T-cell (primary cell): ENCODE data around the gene GPX6. TPM values are rescaled to one million over a fixed set of nuclear protein-coding genes. Genes with fewer than 3 reads are reported as not detected.
"Not testable (repeated sequence)": the region's sequence is repeated elsewhere in the genome, so short reads cannot be mapped to it uniquely, and the experiment has no call there.

ENCODE experiments used
- ATAC-seq, 4 experiments: fragments of 200-7000 bp in 3 of 4; fragments of 150-1000 bp in 1 of 4; cut with Tn5 transposase; replicated peaks in 1 of 4; 1 replicate in 3 of 4; 2 replicates in 1 of 4; pipeline ENCODE4 v1.10.0; 2021; ENCODE audit warnings: moderate library complexity in 3 of 4, mild to moderate bottlenecking in 2 of 4, moderate number of reproducible peaks in 1 of 4
- CTCF ChIA-PET, 2 donors: fragments of 300-600 bp; sonication (Branson Sonifier 250); formaldehyde crosslinking; loops; one replicate each; lab custom pipeline; 2022; ENCODE audit warnings: antibody characterized with exemption in 2 of 2; lab: Charles Lee
- POLR2A ChIA-PET, 2 donors: fragments of 300-600 bp; sonication (Branson Sonifier 250); formaldehyde crosslinking; loops; one replicate each; lab custom pipeline; 2022; ENCODE audit warnings: antibody characterized with exemption in 2 of 2; lab: Charles Lee
- DNase-seq, 35 experiments: peaks; one replicate each; pipeline versions ENCODE4 v3.0.0 to v3.0.0-alpha.2; 2013 to 2023
- H3K27ac ChIP-seq: one replicate; pipeline ENCODE4 v1.5.1; 2013; ENCODE audit warnings: low read length
- H3K27me3 ChIP-seq, 2 experiments: replicated peaks in 1 of 2; 1 replicate in 1 of 2; 2 replicates in 1 of 2; pipeline versions ENCODE4 v1.6.1 to v1.7.0; 2013; ENCODE audit warnings: low read length in 1 of 2, mixed read lengths in 1 of 2; ENCODE audit not compliant: control insufficient read depth in 2 of 2, insufficient read depth in 2 of 2; ENCODE audit errors: extremely low read depth in 1 of 2
- H3K36me3 ChIP-seq, 2 donors: 1 replicate in 1 of 2; 2 replicates in 1 of 2; pipeline versions ENCODE4 v1.6.1 to v1.7.0; 2013; ENCODE audit warnings: low read length in 1 of 2; ENCODE audit not compliant: control insufficient read depth in 2 of 2, insufficient read depth in 1 of 2; ENCODE audit errors: extremely low read depth in 1 of 2
- H3K4me1 ChIP-seq, 2 experiments: 1 replicate in 1 of 2; 2 replicates in 1 of 2; pipeline versions ENCODE4 v1.6.1 to v1.7.0; 2013; ENCODE audit warnings: low read length in 2 of 2, mixed read lengths in 1 of 2; ENCODE audit not compliant: insufficient read depth in 2 of 2, control insufficient read depth in 1 of 2; ENCODE audit errors: extremely low read depth in 1 of 2
- H3K4me3 ChIP-seq, 2 donors: 1 replicate in 1 of 2; 2 replicates in 1 of 2; pipeline versions ENCODE4 v1.5.1 to v1.7.0; 2013; ENCODE audit warnings: mild to moderate bottlenecking in 2 of 2, low read length in 1 of 2, moderate library complexity in 1 of 2; ENCODE audit not compliant: control insufficient read depth in 1 of 2; ENCODE audit errors: extremely low read depth in 1 of 2
- H3K9me3 ChIP-seq: 2 replicates; pipeline ENCODE4 v1.7.0; 2013
- H3K27ac Mint-ChIP-seq, 2 donors: one replicate each; pipeline ENCODE4 v1.8.0; 2020 to 2021; ENCODE audit warnings: mild to moderate bottlenecking in 2 of 2, mixed read lengths in 2 of 2
- H3K27me3 Mint-ChIP-seq, 2 donors: one replicate each; pipeline ENCODE4 v1.8.0; 2021 to 2022; ENCODE audit warnings: mixed read lengths in 2 of 2
- H3K36me3 Mint-ChIP-seq: one replicate; pipeline ENCODE4 v1.8.0; 2021; ENCODE audit warnings: mixed read lengths
- H3K4me1 Mint-ChIP-seq, 3 donors: one replicate each; pipeline ENCODE4 v1.8.0; 2020 to 2022; ENCODE audit warnings: mixed read lengths in 3 of 3, mild to moderate bottlenecking in 1 of 3
- H3K4me3 Mint-ChIP-seq, 3 donors: one replicate each; pipeline ENCODE4 v1.8.0; 2020 to 2022; ENCODE audit warnings: mild to moderate bottlenecking in 3 of 3, mixed read lengths in 3 of 3, moderate library complexity in 3 of 3
- H3K9me3 Mint-ChIP-seq, 3 donors: one replicate each; pipeline ENCODE4 v1.8.0; 2020 to 2022; ENCODE audit warnings: mixed read lengths in 3 of 3
- WGBS: methylation state at CpG from one replicate; pipeline ENCODE4 v1.1.5; 2013; ENCODE audit warnings: missing lambda C conversion rate; ENCODE audit not compliant: insufficient coverage; 5-methylcytosine and 5-hydroxymethylcytosine counted together
- total RNA-seq, 35 experiments: library from RNA in 6 of 35; stranded (reverse) in 6 of 35; fragments of 120-200 nt in 1 of 35; gene quantifications; one replicate each; pipeline versions ENCODE4 v1.2.1 to v1.2.4 and lab custom pipeline; 2013 to 2026

GPX6 gene
- total RNA-seq, 5 donors from 2014 or later (not counting 1 experiment from before 2014, with no cell fraction given), result not detected

DNA sequence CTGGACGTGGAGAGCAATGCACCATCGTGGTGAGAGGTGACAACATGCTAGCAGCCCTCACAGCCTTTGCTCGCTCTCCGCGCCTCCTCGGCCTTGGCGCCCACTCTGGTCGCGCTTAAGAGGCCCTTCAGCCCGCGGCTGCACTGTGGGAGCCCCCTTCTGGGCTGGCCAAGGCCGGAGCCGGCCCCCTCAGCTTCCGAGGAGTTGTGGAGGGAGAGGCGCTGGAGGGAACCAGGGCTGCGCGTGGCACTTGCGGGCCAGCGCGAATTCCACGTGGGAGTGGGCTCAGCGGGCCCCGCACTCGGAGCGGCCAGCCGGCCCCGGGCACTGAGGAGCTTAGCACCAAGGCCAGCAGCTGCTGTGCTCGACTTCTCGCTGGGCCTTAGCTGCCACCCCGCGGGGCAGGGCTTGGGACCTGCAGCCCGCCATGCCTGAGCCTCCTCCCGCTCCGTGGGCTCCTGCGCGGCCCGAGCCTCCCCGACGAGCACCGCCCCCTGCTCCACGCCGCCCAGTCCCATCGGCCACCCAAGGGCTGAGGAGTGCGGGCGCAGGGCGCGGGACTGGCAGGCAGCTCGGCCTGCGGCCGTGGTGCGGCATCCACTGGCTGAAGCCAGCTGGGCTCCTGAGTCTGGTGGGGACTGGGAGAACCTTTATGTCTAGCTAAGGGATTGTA is 3.8 kb downstream of the GPX6 start:
- POLR2A ChIA-PET, result no interaction called here
- Mint-ChIP-seq H3K9me3 (no peaks in the 10 kb centered on the region), H3K27me3 (peaks cover 16 to 17% of the 10 kb centered on the region in 2 donors), H3K36me3 (no peaks in the 10 kb centered on the region), H3K4me3 (no peak overlapping the region), H3K27ac (no peak overlapping the region), H3K4me1 (peaks cover 11% of the 10 kb centered on the region in 3 donors)
- H3K27ac ChIP-seq, result no peak overlapping the region
- H3K36me3 ChIP-seq, result no peaks in the 10 kb centered on the region
- ATAC-seq (no peak), DNase-seq (no peak)
- H3K4me3 ChIP-seq, result no peak overlapping the region
- CTCF ChIA-PET, result no interaction called here
- H3K4me1 ChIP-seq, result peaks cover 6 to 9% of the 10 kb centered on the region in 2 experiments
- 94% methylated on average over 30 of the region's 51 CpGs for WGBS
- H3K9me3 ChIP-seq, result no peaks in the 10 kb centered on the region
- peaks cover 3 to 9% of the 10 kb centered on the region in 2 experiments for H3K27me3 ChIP-seq

DNA sequence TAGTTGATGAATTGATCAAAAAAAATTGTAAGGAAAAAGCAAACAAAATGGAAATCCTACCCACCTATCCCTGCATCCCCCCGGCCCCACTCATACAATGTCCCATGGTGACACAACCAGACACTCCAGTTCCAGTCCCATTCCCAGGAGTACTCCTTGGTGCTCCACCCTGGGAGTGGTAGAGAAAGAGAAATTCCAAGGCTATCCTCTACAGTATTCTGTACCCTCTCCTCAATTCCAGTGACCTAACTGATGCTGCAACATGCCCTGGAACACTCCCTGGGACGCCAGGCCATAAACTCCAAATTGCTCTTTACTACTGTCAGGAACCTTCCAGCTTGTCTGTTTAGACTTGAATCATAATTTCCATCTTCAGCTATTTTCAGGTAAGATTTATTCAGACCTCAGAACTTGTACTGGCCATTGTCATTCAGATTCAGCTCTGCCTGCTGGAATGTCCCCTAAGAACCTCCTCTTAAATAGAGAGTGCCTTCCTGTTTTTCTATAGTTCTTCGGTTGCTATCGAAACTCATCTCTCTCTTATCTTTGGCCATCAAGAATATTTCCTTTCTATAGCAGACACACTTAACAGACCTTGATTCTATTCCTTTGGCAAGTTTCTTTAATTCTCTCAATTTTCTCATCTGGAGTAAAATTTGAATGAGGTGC is 8.7 kb downstream of the GPX6 start:
- ChIA-PET POLR2A (interaction anchor here in 1 of 2 donors (0.6 kb wide), 1 partner anchor 1413 kb away, joined by 3 read pairs; no protein-coding TSS in a partner anchor), CTCF (no interaction called here)
- H3K9me3 Mint-ChIP-seq, result no peaks in the 10 kb centered on the region
- H3K27ac ChIP-seq, result no peak overlapping the region
- H3K4me1 Mint-ChIP-seq, result peaks cover 16 to 20% (median 18%) of the 10 kb centered on the region in 3 donors
- 36% methylated on average over 1 of the region's 4 CpGs for WGBS
- no peaks in the 10 kb centered on the region for H3K36me3 ChIP-seq
- ATAC-seq (peak; percentile 34 to 75 (median 56)), DNase-seq (peak in 1 of 35 experiments; percentile 21)
- H3K36me3 Mint-ChIP-seq, result no peaks in the 10 kb centered on the region
- no peak overlapping the region for H3K4me3 ChIP-seq
- H3K27me3 Mint-ChIP-seq, result peaks cover 5 to 13% of the 10 kb centered on the region in 2 donors
- peak overlapping the region; percentile 42 to 64 for H3K27ac Mint-ChIP-seq
- H3K27me3 ChIP-seq, result peaks cover 3 to 5% of the 10 kb centered on the region in 2 experiments
- H3K4me1 ChIP-seq, result peaks cover 8 to 16% of the 10 kb centered on the region in 2 experiments
- H3K4me3 Mint-ChIP-seq, result peak overlapping the region in 2 of 3 donors; percentile 5 to 48
- H3K9me3 ChIP-seq, result no peaks in the 10 kb centered on the region

GRCh38 chr6:28505733-28506132 is 9.9 kb downstream of the GPX6 start:
- Mint-ChIP-seq H3K27me3 (peaks cover 0 to 17% of the 10 kb centered on the region in 2 donors), H3K4me1 (peaks cover 16 to 20% (median 18%) of the 10 kb centered on the region in 3 donors), H3K36me3 (no peaks in the 10 kb centered on the region), H3K4me3 (no peak overlapping the region), H3K27ac (no peak overlapping the region), H3K9me3 (no peaks in the 10 kb centered on the region)
- Histone ChIP-seq H3K27me3 (peaks cover 3 to 5% of the 10 kb centered on the region in 2 experiments), H3K4me3 (no peak overlapping the region), H3K27ac (no peak overlapping the region), H3K4me1 (peaks cover 8 to 16% of the 10 kb centered on the region in 2 experiments), H3K36me3 (no peaks in the 10 kb centered on the region), H3K9me3 (no peaks in the 10 kb centered on the region)
- ATAC-seq (no peak), DNase-seq (no peak)
- ChIA-PET CTCF (interaction anchor here in 1 of 2 donors (1.0 kb wide), 1 partner anchor 20 kb away, joined by 3 read pairs; the partner anchor contains the start of gene GPX5), POLR2A (no interaction called here)
- no CpG with 5 or more reads among the region's 1 CpG for WGBS

GRCh38 chr6:28502709-28503305 is 12.8 kb downstream of the GPX6 start:
- H3K27ac Mint-ChIP-seq, H3K27ac ChIP-seq, H3K27me3 ChIP-seq, H3K4me3 ChIP-seq, H3K4me3 Mint-ChIP-seq, H3K36me3 ChIP-seq, POLR2A ChIA-PET, DNase-seq, H3K9me3 ChIP-seq, H3K36me3 Mint-ChIP-seq, CTCF ChIA-PET, ATAC-seq, H3K9me3 Mint-ChIP-seq: not testable (repeated sequence)
- Mint-ChIP-seq H3K27me3 (peaks cover 4 to 18% of the 10 kb centered on the region in 2 donors), H3K4me1 (peaks cover 15 to 19% (median 17%) of the 10 kb centered on the region in 3 donors)
- 94% methylated on average over 4 of the region's 7 CpGs for WGBS
- H3K4me1 ChIP-seq, result peaks cover 8 to 14% of the 10 kb centered on the region in 2 experiments

GRCh38 chr6:28502136-28502535 is 13.5 kb downstream of the GPX6 start:
- H3K36me3 ChIP-seq, ATAC-seq, CTCF ChIA-PET, DNase-seq, H3K4me3 Mint-ChIP-seq, H3K9me3 ChIP-seq, POLR2A ChIA-PET, H3K36me3 Mint-ChIP-seq, H3K9me3 Mint-ChIP-seq, H3K27me3 ChIP-seq, H3K27ac Mint-ChIP-seq, H3K27ac ChIP-seq, H3K4me3 ChIP-seq: not testable (repeated sequence)
- H3K4me1 ChIP-seq, result peaks cover 4 to 11% of the 10 kb centered on the region in 2 experiments
- Mint-ChIP-seq H3K27me3 (peaks cover 4 to 18% of the 10 kb centered on the region in 2 donors), H3K4me1 (peaks cover 9 to 13% (median 10%) of the 10 kb centered on the region in 3 donors)
- WGBS, result 95% methylated on average over 24 of the region's 35 CpGs

- ChIA-PET POLR2A (no interaction called here), CTCF (no interaction called here)
- Mint-ChIP-seq H3K4me3 (no peak overlapping the region), H3K9me3 (no peaks in the 10 kb centered on the region), H3K27me3 (peaks cover 4 to 17% of the 10 kb centered on the region in 2 donors), H3K4me1 (peaks cover 1 to 4% (median 2%) of the 10 kb centered on the region in 3 donors), H3K27ac (no peak overlapping the region), H3K36me3 (no peaks in the 10 kb centered on the region)
- Histone ChIP-seq H3K4me3 (no peak overlapping the region), H3K9me3 (no peaks in the 10 kb centered on the region), H3K36me3 (no peaks in the 10 kb centered on the region), H3K27ac (no peak overlapping the region), H3K4me1 (peaks cover 0 to 3% of the 10 kb centered on the region in 2 experiments), H3K27me3 (peaks cover 2 to 5% of the 10 kb centered on the region in 2 experiments)
- 100% methylated on average over 3 of the region's 6 CpGs for WGBS
- DNase-seq (no peak), ATAC-seq (no peak)
Observed at GRCh38 chr6:28501259-28501658, 14.3 kb downstream of the GPX6 start.
